Measurements from ENCODE around the gene AOPEP. TPM values are rescaled to one million over a fixed set of nuclear protein-coding genes. Genes with fewer than 3 reads are reported as not detected.

AOPEP gene
- total RNA-seq, 4 donors from 2014 or later: 18.8 to 81.0 (median 32.1) TPM

- TF ChIP-seq, protein P1, sequence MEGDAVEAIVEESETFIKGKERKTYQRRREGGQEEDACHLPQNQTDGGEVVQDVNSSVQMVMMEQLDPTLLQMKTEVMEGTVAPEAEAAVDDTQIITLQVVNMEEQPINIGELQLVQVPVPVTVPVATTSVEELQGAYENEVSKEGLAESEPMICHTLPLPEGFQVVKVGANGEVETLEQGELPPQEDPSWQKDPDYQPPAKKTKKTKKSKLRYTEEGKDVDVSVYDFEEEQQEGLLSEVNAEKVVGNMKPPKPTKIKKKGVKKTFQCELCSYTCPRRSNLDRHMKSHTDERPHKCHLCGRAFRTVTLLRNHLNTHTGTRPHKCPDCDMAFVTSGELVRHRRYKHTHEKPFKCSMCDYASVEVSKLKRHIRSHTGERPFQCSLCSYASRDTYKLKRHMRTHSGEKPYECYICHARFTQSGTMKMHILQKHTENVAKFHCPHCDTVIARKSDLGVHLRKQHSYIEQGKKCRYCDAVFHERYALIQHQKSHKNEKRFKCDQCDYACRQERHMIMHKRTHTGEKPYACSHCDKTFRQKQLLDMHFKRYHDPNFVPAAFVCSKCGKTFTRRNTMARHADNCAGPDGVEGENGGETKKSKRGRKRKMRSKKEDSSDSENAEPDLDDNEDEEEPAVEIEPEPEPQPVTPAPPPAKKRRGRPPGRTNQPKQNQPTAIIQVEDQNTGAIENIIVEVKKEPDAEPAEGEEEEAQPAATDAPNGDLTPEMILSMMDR (IDR thresholded peaks at IDR 0.05; ENCODE audit: low read depth): no peak
Measured at GRCh38 chr9:95135756-95136155, 409.3 kb downstream of the AOPEP start.

Small RNAs within 50 kb of the gene (small RNA-seq; reads per million reads assigned to genes)
- gene MIR2278 (not detected), gene MIR23B (479 reads per million, percentile 99 among the genes with 10 or more reads in this experiment), gene MIR27B (1,467 reads per million, percentile 99 among the genes with 10 or more reads in this experiment), gene MIR3074 (not detected), gene MIR6081 (not detected)

Other genes with a start within 250 kb of the AOPEP start
- gene PCAT7, start 171.6 kb upstream of the AOPEP start, total RNA-seq: not detected
- not detected for gene FBP2, start 132.9 kb upstream of the AOPEP start, total RNA-seq
- gene FBP1, start 87.2 kb upstream of the AOPEP start, total RNA-seq: 100 to 1,000 TPM in 1 of 4 donors, 10 to 100 TPM in 2, 1 to 10 TPM in 1; 6.6 to 160 (median 16.2) TPM